Measurements from ENCODE around the gene SMTNL2. TPM values are rescaled to one million over a fixed set of nuclear protein-coding genes. Genes with fewer than 3 reads are reported as not detected.

SMTNL2 gene
- total and polyA plus RNA-seq, 2 of the 4 experiments (the other 2 are of a cell fraction) = not detected

GRCh38 chr17:4622375-4622774 is 38.0 kb downstream of the SMTNL2 start:
- dilution Hi-C loops (cut with HindIII; ENCODE audit: low sequenced_read_pairs, unreplicated experiment) = no loop called here
- no peak overlapping the region for H2BK15ac ChIP-seq (ENCODE audit: low read depth, low read length)
- no peak overlapping the region for H2BK5ac ChIP-seq (ENCODE audit: low read depth, low read length, poor library complexity, severe bottlenecking)
- no peaks in the 10 kb centered on the region for H3K36me3 ChIP-seq (ENCODE audit: control insufficient read depth, insufficient read depth, low read length)
- no peak overlapping the region for H4K5ac ChIP-seq (ENCODE audit: low read depth, low read length)
- H3K9me1 ChIP-seq (ENCODE audit: insufficient read depth, low read length) = no peaks in the 10 kb centered on the region; the same call in 1 of the 2 replicates
- no peak overlapping the region for H2BK120ac ChIP-seq (ENCODE audit: low read depth, low read length)
- no peak for ATAC-seq (ENCODE audit: low read depth)
- no peak overlapping the region for H3K14ac ChIP-seq (replicated peaks; ENCODE audit: low read depth, low read length)
- H3K4me1 ChIP-seq (ENCODE audit: control insufficient read depth, insufficient read depth, low read length) = no peaks in the 10 kb centered on the region; the same call in 1 of the 2 replicates
- no peak for DNase-seq
- TF ChIP-seq SMC3 (IDR thresholded peaks at IDR 0.05; ENCODE audit: low read depth, low read length) (no peak), NFE2L2 (IDR thresholded peaks at IDR 0.05; ENCODE audit: low read depth, low read length) (no peak), RAD21 (IDR thresholded peaks at IDR 0.05; ENCODE audit: low read length) (no peak), RFX5 (IDR thresholded peaks at IDR 0.05; ENCODE audit: low read depth, low read length) (no peak), BHLHE40 (IDR thresholded peaks at IDR 0.05; ENCODE audit: low read depth, low read length) (no peak), MAZ (IDR thresholded peaks at IDR 0.05; ENCODE audit: borderline replicate concordance, low read depth, low read length) (no peak), MAFK (IDR thresholded peaks at IDR 0.05; ENCODE audit: low read depth, low read length) (no peak), FOS (IDR thresholded peaks at IDR 0.05; ENCODE audit: low read depth, low read length) (no peak), MXI1 (IDR thresholded peaks at IDR 0.05; ENCODE audit: borderline replicate concordance, low read depth, low read length) (no peak), RCOR1 (IDR thresholded peaks at IDR 0.05; ENCODE audit: insufficient replicate concordance, low read length) (no peak), ELK1 (IDR thresholded peaks at IDR 0.05; ENCODE audit: borderline replicate concordance, low read depth, low read length) (no peak), CHD1 (IDR thresholded peaks at IDR 0.05; ENCODE audit: low read depth, low read length) (no peak), CEBPB (IDR thresholded peaks at IDR 0.05; ENCODE audit: low read depth, low read length) (no peak), POLR2A (IDR thresholded peaks at IDR 0.05; ENCODE audit: low read depth, low read length) (no peak)
- TF ChIP-seq, protein P1, sequence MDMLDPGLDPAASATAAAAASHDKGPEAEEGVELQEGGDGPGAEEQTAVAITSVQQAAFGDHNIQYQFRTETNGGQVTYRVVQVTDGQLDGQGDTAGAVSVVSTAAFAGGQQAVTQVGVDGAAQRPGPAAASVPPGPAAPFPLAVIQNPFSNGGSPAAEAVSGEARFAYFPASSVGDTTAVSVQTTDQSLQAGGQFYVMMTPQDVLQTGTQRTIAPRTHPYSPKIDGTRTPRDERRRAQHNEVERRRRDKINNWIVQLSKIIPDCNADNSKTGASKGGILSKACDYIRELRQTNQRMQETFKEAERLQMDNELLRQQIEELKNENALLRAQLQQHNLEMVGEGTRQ (IDR thresholded peaks at IDR 0.05; ENCODE audit: low read depth, low read length) = no peak
- TF ChIP-seq, protein P2, sequence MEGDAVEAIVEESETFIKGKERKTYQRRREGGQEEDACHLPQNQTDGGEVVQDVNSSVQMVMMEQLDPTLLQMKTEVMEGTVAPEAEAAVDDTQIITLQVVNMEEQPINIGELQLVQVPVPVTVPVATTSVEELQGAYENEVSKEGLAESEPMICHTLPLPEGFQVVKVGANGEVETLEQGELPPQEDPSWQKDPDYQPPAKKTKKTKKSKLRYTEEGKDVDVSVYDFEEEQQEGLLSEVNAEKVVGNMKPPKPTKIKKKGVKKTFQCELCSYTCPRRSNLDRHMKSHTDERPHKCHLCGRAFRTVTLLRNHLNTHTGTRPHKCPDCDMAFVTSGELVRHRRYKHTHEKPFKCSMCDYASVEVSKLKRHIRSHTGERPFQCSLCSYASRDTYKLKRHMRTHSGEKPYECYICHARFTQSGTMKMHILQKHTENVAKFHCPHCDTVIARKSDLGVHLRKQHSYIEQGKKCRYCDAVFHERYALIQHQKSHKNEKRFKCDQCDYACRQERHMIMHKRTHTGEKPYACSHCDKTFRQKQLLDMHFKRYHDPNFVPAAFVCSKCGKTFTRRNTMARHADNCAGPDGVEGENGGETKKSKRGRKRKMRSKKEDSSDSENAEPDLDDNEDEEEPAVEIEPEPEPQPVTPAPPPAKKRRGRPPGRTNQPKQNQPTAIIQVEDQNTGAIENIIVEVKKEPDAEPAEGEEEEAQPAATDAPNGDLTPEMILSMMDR (conservative IDR thresholded peaks at IDR 0.05; ENCODE audit: low read depth, low read length) = no peak
- H2AFZ ChIP-seq (replicated peaks; ENCODE audit: low read length, poor library complexity) = no peak overlapping the region
- no peak overlapping the region for H2BK20ac ChIP-seq (ENCODE audit: low read depth, low read length)
- no peak overlapping the region for H2AK5ac ChIP-seq (ENCODE audit: low read depth, low read length)
- H4K91ac ChIP-seq (ENCODE audit: insufficient read depth, low read depth, low read length) = no peak overlapping the region
- no peak overlapping the region for H3K9ac ChIP-seq (ENCODE audit: low read depth, low read length)
- no peak overlapping the region for H3K4ac ChIP-seq (ENCODE audit: low read depth, low read length)
- H3K56ac ChIP-seq (ENCODE audit: extremely low read depth, insufficient read depth, low read length) = no peak overlapping the region
- H3K23ac ChIP-seq (ENCODE audit: low read depth, low read length) = no peak overlapping the region
- intact Hi-C loops (cut with micrococcal nuclease) = no loop called here
- no peaks in the 10 kb centered on the region for H3K9me3 ChIP-seq (ENCODE audit: control insufficient read depth, insufficient read depth, low read length)
- BruUV-seq (replicated peaks) = no TSS peak
- no peak overlapping the region for H3K4me3 ChIP-seq (ENCODE audit: insufficient read depth, low read depth, low read length)
- H2AK9ac ChIP-seq (replicated peaks; ENCODE audit: low read depth, low read length, poor library complexity) = no peak overlapping the region
- POLR2A ChIA-PET (ENCODE audit: unreplicated experiment) = no interaction called here
- no peak overlapping the region for H3K18ac ChIP-seq (ENCODE audit: low read depth, low read length)
- no peak overlapping the region for H3K27ac ChIP-seq (ENCODE audit: insufficient read depth, low read length)
- H4K20me1 ChIP-seq (ENCODE audit: insufficient read depth, low read length) = no peaks in the 10 kb centered on the region
- H4K8ac ChIP-seq (ENCODE audit: low read depth in 2 of 2, low read length in 2 of 2) = no peak overlapping the region
- H3K4me2 ChIP-seq (ENCODE audit: low read depth, low read length) = no peak overlapping the region
- in situ Hi-C loops (cut with MboI; ENCODE audit: low sequenced_read_pairs) = loop anchor here (5.0 to 10.0 kb wide), 2 partner anchors 55 to 198 kb away; no protein-coding TSS in a partner anchor
- H3K27me3 ChIP-seq (ENCODE audit: control insufficient read depth, insufficient read depth, low read length) = peaks cover 19% of the 10 kb centered on the region
- no peaks in the 10 kb centered on the region for H3K79me1 ChIP-seq (ENCODE audit: low read depth in 1 of 2, low read length in 2 of 2)
- CTCF ChIA-PET = interaction anchor here (1.5 kb wide), 1 partner anchor 55 kb away, joined by 4 read pairs; no protein-coding TSS in a partner anchor
- 100% methylated on average over 1 of the region's 1 CpG; no CpG with 5 or more reads in 1 of the 2 experiments for WGBS, 2 experiments (ENCODE audit: extremely low coverage in 2 of 2, insufficient read length in 1 of 2)

Measured in IMR-90 (cell line).